SK-N-SH (cell line): ENCODE data around the gene SMIM24. TPM values are rescaled to one million over a fixed set of nuclear protein-coding genes. Genes with fewer than 3 reads are reported as not detected.

Experiments
- CTCF ChIA-PET: fragments of 300-600, 350-600 bp; formaldehyde crosslinking; extraction: SDS; loops from one replicate; lab custom pipeline; 2021; lab: Yijun Ruan, JAX
- POLR2A ChIA-PET: fragments of 350-600 bp; sonication (Branson Sonifier 250); formaldehyde crosslinking; extraction: SDS; loops from one replicate; lab custom pipeline; 2020; ENCODE audit warnings: antibody characterized with exemption, inconsistent platforms; lab: Yijun Ruan, JAX
- DNase-seq: peaks from one replicate; pipeline ENCODE4 v3.0.0; 2012
- H2AFZ ChIP-seq: fragments of 200-600 bp; sonication (generic); 2 replicates; pipeline ENCODE4 v1.8.1; 2016; ENCODE audit warnings: antibody characterized with exemption, mild to moderate bottlenecking, low read depth
- H3F3A ChIP-seq: fragments of 200-600 bp; sonication (generic); replicated peaks from 2 replicates; pipeline ENCODE3; 2016; ENCODE audit warnings: antibody characterized with exemption, mild to moderate bottlenecking; ENCODE audit not compliant: insufficient read depth
- H3K27ac ChIP-seq, 2 experiments: fragments of 200-500 bp in 1 of 2; fragments of 200-600 bp in 1 of 2; sonication (Bioruptor generic) in 1 of 2; sonication (generic), shearing (Covaris generic) in 1 of 2; 2 replicates each; pipeline versions ENCODE4 v1.5.1 to v1.6.1; 2014 to 2016; ENCODE audit warnings: low read depth in 2 of 2, inconsistent platforms in 1 of 2, low read length in 1 of 2, mild to moderate bottlenecking in 1 of 2, mixed read lengths in 1 of 2
- H3K27me3 ChIP-seq: fragments of 200-600 bp; sonication (generic), shearing (Covaris generic); 2 replicates; pipeline ENCODE4 v1.6.1; 2016; ENCODE audit warnings: mixed run types; ENCODE audit not compliant: insufficient read depth
- H3K36me3 ChIP-seq, 2 experiments: fragments of 200-500 bp in 1 of 2; fragments of 200-600 bp in 1 of 2; sonication (Bioruptor generic) in 1 of 2; sonication (generic) in 1 of 2; replicated peaks in 1 of 2; 2 replicates each; pipeline versions ENCODE3 to v1.5.1; 2014 to 2016; ENCODE audit warnings: low read length in 1 of 2, mild to moderate bottlenecking in 1 of 2; ENCODE audit not compliant: insufficient read depth in 2 of 2, control insufficient read depth in 1 of 2
- H3K4me1 ChIP-seq, 2 experiments: fragments of 200-500 bp in 1 of 2; fragments of 200-600 bp in 1 of 2; sonication (Bioruptor generic) in 1 of 2; sonication (generic), shearing (Covaris generic) in 1 of 2; 2 replicates each; pipeline versions ENCODE4 v1.5.1 to v1.6.1; 2014 to 2016; ENCODE audit warnings: low read depth in 1 of 2, low read length in 1 of 2, mixed run types in 1 of 2; ENCODE audit not compliant: insufficient read depth in 2 of 2, control insufficient read depth in 1 of 2
- H3K4me2 ChIP-seq: fragments of 200-600 bp; sonication (generic), shearing (Covaris generic); 2 replicates; pipeline ENCODE4 v1.6.1; 2017; ENCODE audit warnings: mixed run types
- H3K4me3 ChIP-seq, 2 experiments: fragments of 200-500 bp in 1 of 2; fragments of 200-600 bp in 1 of 2; sonication (Bioruptor generic) in 1 of 2; sonication (generic), shearing (Covaris generic) in 1 of 2; 2 replicates each; pipeline versions ENCODE4 v1.5.1 to v1.8.1; 2014 to 2016; ENCODE audit warnings: low read depth in 2 of 2, inconsistent platforms in 1 of 2, low read length in 1 of 2, mild to moderate bottlenecking in 1 of 2, mixed read lengths in 1 of 2, moderate library complexity in 1 of 2
- H3K79me2 ChIP-seq: fragments of 200-600 bp; sonication (generic); 2 replicates; pipeline ENCODE4 v1.8.1; 2017; ENCODE audit warnings: mild to moderate bottlenecking; ENCODE audit not compliant: insufficient read depth
- H3K9ac ChIP-seq: fragments of 200-600 bp; sonication (generic); 2 replicates; pipeline ENCODE4 v1.6.1; 2017; ENCODE audit warnings: mixed run types
- H3K9me2 ChIP-seq: fragments of 200-600 bp; sonication (generic); 2 replicates; pipeline ENCODE4 v1.6.1; 2017; ENCODE audit warnings: mixed run types
- H3K9me3 ChIP-seq: fragments of 200-600 bp; sonication (generic); 2 replicates; pipeline ENCODE4 v1.6.1; 2017; ENCODE audit warnings: mixed run types, mild to moderate bottlenecking, moderate library complexity
- H4K20me1 ChIP-seq: fragments of 200-600 bp; sonication (generic); 2 replicates; pipeline ENCODE4 v1.6.1; 2017; ENCODE audit warnings: mild to moderate bottlenecking, mixed run types; ENCODE audit not compliant: insufficient read depth
- EP300 ChIP-seq, 2 experiments: IDR thresholded peaks; 2 replicates each; pipeline versions ENCODE4 v1.4.0 to v1.6.1; 2012; ENCODE audit warnings: borderline replicate concordance in 1 of 2, low read depth in 1 of 2, low read length in 1 of 2
- EZH2phosphoT487 ChIP-seq: fragments of 200-600 bp; sonication (generic); IDR thresholded peaks from 2 replicates; pipeline ENCODE4 v1.6.1; 2017; ENCODE audit warnings: low read depth, mixed run types, mild to moderate bottlenecking, antibody characterized with exemption, moderate library complexity, borderline replicate concordance
- FOSL2 ChIP-seq: IDR thresholded peaks from 2 replicates; pipeline ENCODE4 v1.4.0; 2012; ENCODE audit warnings: low read depth, mild to moderate bottlenecking, moderate library complexity, borderline replicate concordance
- FOXJ3 ChIP-seq: sonication (generic); formaldehyde crosslinking; IDR thresholded peaks from 2 replicates; pipeline ENCODE4 v1.5.1; 2020; ENCODE audit warnings: mild to moderate bottlenecking, missing genetic modification reagents
- GABPA ChIP-seq: IDR thresholded peaks from 2 replicates; pipeline ENCODE4 v1.4.0; 2012; ENCODE audit warnings: low read depth, mild to moderate bottlenecking
- IRF3 ChIP-seq: fragments of 150-350 bp; IDR thresholded peaks from 2 replicates; pipeline ENCODE4 v1.6.1; 2016; ENCODE audit warnings: mild to moderate bottlenecking, low read depth, low read length
- MAX ChIP-seq: IDR thresholded peaks from 2 replicates; pipeline ENCODE4 v1.4.0; 2012; ENCODE audit warnings: low read depth
- MEF2A ChIP-seq: IDR thresholded peaks from 2 replicates; pipeline ENCODE4 v1.4.0; 2012; ENCODE audit warnings: low read depth, borderline replicate concordance
- MXI1 ChIP-seq: IDR thresholded peaks from 2 replicates; pipeline ENCODE4 v1.6.1; 2012; ENCODE audit warnings: mild to moderate bottlenecking, low read depth, low read length, improper control_type of control experiment
- NRF1 ChIP-seq: IDR thresholded peaks from 2 replicates; pipeline ENCODE4 v1.6.1; 2012; ENCODE audit warnings: low read depth, mild to moderate bottlenecking, low read length
- RCOR1 ChIP-seq: fragments of 150-350 bp; IDR thresholded peaks from 2 replicates; pipeline ENCODE4 v1.6.1; 2017; ENCODE audit warnings: antibody characterized with exemption, low read length
- REST ChIP-seq: IDR thresholded peaks from 2 replicates; pipeline ENCODE4 v1.6.1; 2012; ENCODE audit warnings: mild to moderate bottlenecking, low read depth, low read length, moderate library complexity
- RFX5 ChIP-seq: IDR thresholded peaks from 2 replicates; pipeline ENCODE4 v1.6.1; 2012; ENCODE audit warnings: mild to moderate bottlenecking, improper control_type of control experiment, low read length
- RXRA ChIP-seq: IDR thresholded peaks from 2 replicates; pipeline ENCODE4 v1.4.0; 2012; ENCODE audit warnings: low read depth, mild to moderate bottlenecking, borderline replicate concordance
- SIN3A ChIP-seq: IDR thresholded peaks from 2 replicates; pipeline ENCODE4 v1.6.1; 2012; ENCODE audit warnings: low read depth, mild to moderate bottlenecking, low read length, moderate library complexity, borderline replicate concordance
- SMC3 ChIP-seq: IDR thresholded peaks from 2 replicates; pipeline ENCODE4 v1.6.1; 2012; ENCODE audit warnings: low read depth, low read length, improper control_type of control experiment
- TAF1 ChIP-seq: IDR thresholded peaks from 2 replicates; pipeline ENCODE4 v1.6.1; 2012; ENCODE audit warnings: low read depth, mild to moderate bottlenecking, low read length, moderate library complexity, borderline replicate concordance
- TEAD4 ChIP-seq: IDR thresholded peaks from 2 replicates; pipeline ENCODE4 v1.4.0; 2012; ENCODE audit warnings: mild to moderate bottlenecking, borderline replicate concordance; ENCODE audit not compliant: insufficient read depth
- USF1 ChIP-seq: IDR thresholded peaks from 2 replicates; pipeline ENCODE4 v1.4.0; 2012; ENCODE audit warnings: low read depth, borderline replicate concordance
- USF2 ChIP-seq: fragments of 150-350 bp; IDR thresholded peaks from 2 replicates; pipeline ENCODE4 v1.6.1; 2017; ENCODE audit warnings: antibody characterized with exemption, low read length, low read depth, borderline replicate concordance
- WGBS: methylation state at CpG from one replicate; pipeline ENCODE4 v1.1.6; 2017; ENCODE audit warnings: low lambda C conversion rate; 5-methylcytosine and 5-hydroxymethylcytosine counted together
- polyA plus RNA-seq, 3 experiments: library from polyadenylated mRNA; depleted of rRNA; stranded (reverse); fragments of >200 nt; gene quantifications; 2 replicates each; pipeline ENCODE4 v1.2.3, GENCODE V29; 2012

Gene SMIM24
- polyA plus RNA-seq, 1 of the 3 experiments (the other 2 are of a cell fraction) = 0.12 TPM

GRCh38 chr19:3504735-3505134 lies 24.4 kb upstream of the SMIM24 start:
- H2AFZ ChIP-seq = no peak overlapping the region
- CTCF ChIA-PET = interaction anchor here (1.2 to 1.5 kb wide), 2 partner anchors 8 to 81 kb away, joined by 3 to 9 read pairs; partner anchors contain the start of gene GIPC3
- H3K79me2 ChIP-seq = peaks cover 43% of the 10 kb centered on the region
- no peaks in the 10 kb centered on the region for H3K36me3 ChIP-seq
- H3K9ac ChIP-seq = no peak overlapping the region
- no peak overlapping the region for H3K27ac ChIP-seq
- H3K27me3 ChIP-seq = no peaks in the 10 kb centered on the region
- peaks cover 20% of the 10 kb centered on the region for H3F3A ChIP-seq
- DNase-seq = no peak
- TF ChIP-seq SMC3 = no peak
- TF ChIP-seq RXRA = no peak
- TF ChIP-seq RCOR1 = no peak
- TF ChIP-seq MAX = no peak
- TF ChIP-seq REST = no peak
- TF ChIP-seq IRF3 = no peak
- TF ChIP-seq MEF2A = no peak
- POLR2A ChIA-PET = no interaction called here
- whole genome bisulfite sequencing = 90% methylated on average over 5 of the region's 5 CpGs
- H3K9me2 ChIP-seq = no peaks in the 10 kb centered on the region
- H3K9me3 ChIP-seq = no peaks in the 10 kb centered on the region
- no peak overlapping the region for H3K4me3 ChIP-seq
- peaks cover 11 to 13% of the 10 kb centered on the region in 2 experiments; a peak in 2 of 4 replicates for H3K4me1 ChIP-seq
- H4K20me1 ChIP-seq = peaks cover 21% of the 10 kb centered on the region
- peak overlapping the region; percentile 98; the same call in 1 of the 2 replicates for H3K4me2 ChIP-seq

GRCh38 chr19:3503036-3503572 lies 22.8 kb upstream of the SMIM24 start:
- 91% methylated on average over 9 of the region's 13 CpGs for WGBS
- DNase-seq = no peak
- Histone ChIP-seq H3K9ac (no peak overlapping the region), H2AFZ (no peak overlapping the region), H3K9me2 (no peaks in the 10 kb centered on the region), H3K79me2 (peaks cover 43% of the 10 kb centered on the region), H3F3A (peaks cover 8% of the 10 kb centered on the region), H3K27ac (no peak overlapping the region), H3K4me1 (peaks cover 13 to 19% of the 10 kb centered on the region in 2 experiments; a peak in 2 of 4 replicates), H3K27me3 (no peaks in the 10 kb centered on the region), H3K4me2 (no peak overlapping the region), H3K4me3 (no peak overlapping the region), H3K9me3 (no peaks in the 10 kb centered on the region), H3K36me3 (peaks cover 0 to 3% of the 10 kb centered on the region in 2 experiments), H4K20me1 (peaks cover 5% of the 10 kb centered on the region; the same call in 1 of the 2 replicates)
- POLR2A ChIA-PET = no interaction called here
- CTCF ChIA-PET = interaction anchor here (0.6 kb wide), 1 partner anchor 9 kb away, joined by 3 read pairs; no protein-coding TSS in a partner anchor
- TF ChIP-seq TAF1 = no peak
- no peak for TF ChIP-seq FOXJ3 (CRISPR knock-in tag)
- TF ChIP-seq EZH2phosphoT487 = no peak
- no peak for TF ChIP-seq USF1
- TF ChIP-seq GABPA = no peak
- TF ChIP-seq RXRA = no peak
- TF ChIP-seq TEAD4 = no peak
- TF ChIP-seq SIN3A = no peak
- no peak for TF ChIP-seq EP300 (IDR thresholded peaks at IDR 0.05; ENCODE audit: borderline replicate concordance in 1 of 2, low read depth in 1 of 2, low read length in 1 of 2)
- TF ChIP-seq RCOR1 = no peak
- TF ChIP-seq RFX5 = no peak
- no peak for TF ChIP-seq SMC3
- no peak for TF ChIP-seq USF2
- TF ChIP-seq FOSL2 = no peak
- TF ChIP-seq NRF1 = no peak
- TF ChIP-seq MXI1 = no peak
